Vein endothelial cell (primary cell): ENCODE results near the gene MAK. TPM values are rescaled to one million over a fixed set of nuclear protein-coding genes. Genes with fewer than 3 reads are reported as not detected.

Source experiments
- small RNA-seq: library from RNA; depleted of rRNA; stranded (forward); fragments of <200 nt; gene quantifications from one replicate; pipeline ENCODE3, GENCODE V24; 2012
- total RNA-seq: library from RNA; depleted of rRNA; stranded (reverse); fragments of >200 nt; gene quantifications from 2 replicates; pipeline ENCODE4 v1.2.3, GENCODE V29; 2012

The MAK gene, protein sequence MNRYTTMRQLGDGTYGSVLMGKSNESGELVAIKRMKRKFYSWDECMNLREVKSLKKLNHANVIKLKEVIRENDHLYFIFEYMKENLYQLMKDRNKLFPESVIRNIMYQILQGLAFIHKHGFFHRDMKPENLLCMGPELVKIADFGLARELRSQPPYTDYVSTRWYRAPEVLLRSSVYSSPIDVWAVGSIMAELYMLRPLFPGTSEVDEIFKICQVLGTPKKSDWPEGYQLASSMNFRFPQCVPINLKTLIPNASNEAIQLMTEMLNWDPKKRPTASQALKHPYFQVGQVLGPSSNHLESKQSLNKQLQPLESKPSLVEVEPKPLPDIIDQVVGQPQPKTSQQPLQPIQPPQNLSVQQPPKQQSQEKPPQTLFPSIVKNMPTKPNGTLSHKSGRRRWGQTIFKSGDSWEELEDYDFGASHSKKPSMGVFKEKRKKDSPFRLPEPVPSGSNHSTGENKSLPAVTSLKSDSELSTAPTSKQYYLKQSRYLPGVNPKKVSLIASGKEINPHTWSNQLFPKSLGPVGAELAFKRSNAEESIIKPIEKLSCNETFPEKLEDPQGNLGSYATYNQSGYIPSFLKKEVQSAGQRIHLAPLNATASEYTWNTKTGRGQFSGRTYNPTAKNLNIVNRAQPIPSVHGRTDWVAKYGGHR
- total RNA-seq = under 0.01 TPM in 2 replicates

DNA sequence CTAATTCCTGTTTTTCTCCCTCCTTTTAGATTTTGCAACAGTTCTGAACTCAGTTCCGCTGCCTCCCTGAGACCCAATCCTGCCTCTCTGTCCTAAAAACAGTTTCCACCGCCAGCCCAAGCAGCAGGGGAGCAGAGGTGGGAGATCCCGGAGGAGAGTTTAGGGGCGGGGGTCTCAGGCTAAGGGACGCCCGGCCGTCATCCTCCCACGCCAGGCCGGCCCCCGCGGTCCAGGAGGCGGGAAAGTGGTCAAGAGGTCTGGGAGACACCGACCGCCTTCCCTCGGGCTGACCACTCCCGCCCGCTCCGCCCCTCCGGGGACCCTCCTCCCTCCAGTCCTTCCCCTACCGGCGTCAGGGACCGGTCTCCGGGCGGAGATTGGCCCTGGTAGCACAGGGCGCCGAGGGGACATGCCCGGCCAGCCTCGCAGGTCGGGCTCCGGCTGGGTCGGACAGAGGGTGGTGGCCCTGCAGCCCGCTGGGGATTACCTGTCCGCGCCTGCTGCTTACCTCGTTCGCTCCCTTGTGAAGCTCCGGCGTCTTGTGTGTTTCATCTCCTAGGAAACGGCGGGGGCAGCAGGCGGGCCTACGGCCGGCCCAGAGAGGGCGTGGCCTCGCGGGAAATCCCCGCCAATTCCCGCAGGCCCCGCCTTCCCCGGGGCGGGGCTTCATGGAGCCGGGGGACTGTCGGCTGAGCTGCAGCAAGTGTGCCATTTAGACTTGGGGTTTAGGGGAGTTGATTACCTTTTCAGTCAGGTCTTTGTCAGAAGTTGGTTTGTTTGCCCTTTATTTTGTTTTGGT, at the start of gene MAK:
TSS of gene MAK (minus strand) at position 545 of the 799 bp plus-strand sequence. CDS start 7,891 bp downstream, outside the sequence.

DNA sequence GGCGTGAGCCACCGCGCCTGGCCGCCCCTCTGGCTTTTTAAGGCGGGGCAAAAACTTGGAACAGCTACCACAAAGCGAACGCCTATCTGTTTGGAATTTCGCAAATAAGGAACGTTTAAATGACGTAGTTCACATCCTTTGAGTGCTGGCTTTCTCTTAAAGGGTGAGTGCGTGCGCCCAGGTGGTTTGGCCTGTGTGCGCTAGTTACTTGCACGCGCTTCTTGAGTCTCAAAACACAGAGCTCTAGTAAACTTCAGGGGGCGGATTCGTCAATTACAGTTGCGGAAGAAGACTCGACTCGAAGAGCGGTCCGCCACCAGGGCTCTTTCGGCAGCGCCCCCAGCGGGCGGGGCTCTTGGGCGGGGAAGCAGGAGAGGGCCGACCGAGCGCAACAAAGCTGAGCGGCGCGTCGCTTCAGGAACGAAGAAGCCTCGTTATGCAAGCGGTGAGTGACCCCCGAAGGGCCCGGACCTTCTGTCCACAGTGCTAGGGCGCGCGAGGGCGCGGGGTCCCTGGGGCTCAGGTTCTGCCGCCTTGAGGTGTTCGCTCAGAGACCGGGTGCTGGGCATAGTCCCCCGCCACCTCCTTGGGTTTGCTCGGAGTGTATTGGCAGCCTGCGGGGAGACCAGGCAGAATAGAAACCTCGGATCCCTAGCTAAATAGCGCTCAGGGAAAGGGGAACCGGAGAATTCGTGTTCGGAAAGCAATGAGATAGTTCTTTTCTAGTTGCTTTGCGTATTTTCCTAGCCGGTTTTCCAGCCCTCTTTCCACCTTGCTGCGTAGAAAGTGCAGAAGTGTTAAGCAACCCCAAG, 48.6 kb upstream of the MAK start, which contains the start of gene SYCP2L:
TSS of gene SYCP2L (plus strand) at position 362 of the 812 bp plus-strand sequence. CDS start at position 437, 75 bp downstream.

DNA sequence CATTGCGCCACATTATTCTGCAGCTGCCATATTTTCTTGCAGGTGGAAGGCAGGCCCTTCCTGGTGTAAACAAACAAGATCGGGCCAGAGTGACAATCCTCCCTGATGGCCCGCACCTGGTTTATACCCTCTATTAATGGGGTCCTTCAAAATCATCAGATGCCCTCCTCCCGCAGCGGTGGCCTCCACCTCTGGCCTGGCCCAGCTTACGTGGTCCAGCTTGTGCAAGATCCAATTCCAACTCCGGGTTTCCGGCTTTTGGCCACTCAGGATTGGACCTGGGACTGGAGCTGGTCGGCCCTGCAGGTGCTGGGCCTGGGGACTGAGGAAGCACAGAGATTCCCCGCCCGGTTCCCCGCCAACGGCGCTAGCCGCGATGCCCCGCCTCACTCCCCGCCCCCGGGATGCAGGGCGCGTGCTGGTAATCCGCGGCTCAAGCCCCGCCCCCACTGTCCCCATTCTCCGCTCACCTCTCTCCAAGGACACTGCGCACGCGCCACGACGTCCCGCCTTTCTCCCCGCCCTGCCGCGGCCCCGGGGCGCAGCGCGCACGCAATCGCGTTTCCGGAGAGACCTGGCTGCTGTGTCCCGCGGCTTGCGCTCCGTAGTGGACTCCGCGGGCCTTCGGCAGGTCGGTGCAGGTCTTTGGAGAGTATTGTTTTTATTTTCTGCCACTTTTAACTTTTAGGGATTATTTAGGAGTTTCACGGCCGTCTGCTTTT, 90.9 kb downstream of the MAK start, which contains the start of gene TMEM14B:
TSS of gene TMEM14B (plus strand) at position 555 of the 722 bp plus-strand sequence. CDS start 1,441 bp downstream, outside the sequence.

DNA sequence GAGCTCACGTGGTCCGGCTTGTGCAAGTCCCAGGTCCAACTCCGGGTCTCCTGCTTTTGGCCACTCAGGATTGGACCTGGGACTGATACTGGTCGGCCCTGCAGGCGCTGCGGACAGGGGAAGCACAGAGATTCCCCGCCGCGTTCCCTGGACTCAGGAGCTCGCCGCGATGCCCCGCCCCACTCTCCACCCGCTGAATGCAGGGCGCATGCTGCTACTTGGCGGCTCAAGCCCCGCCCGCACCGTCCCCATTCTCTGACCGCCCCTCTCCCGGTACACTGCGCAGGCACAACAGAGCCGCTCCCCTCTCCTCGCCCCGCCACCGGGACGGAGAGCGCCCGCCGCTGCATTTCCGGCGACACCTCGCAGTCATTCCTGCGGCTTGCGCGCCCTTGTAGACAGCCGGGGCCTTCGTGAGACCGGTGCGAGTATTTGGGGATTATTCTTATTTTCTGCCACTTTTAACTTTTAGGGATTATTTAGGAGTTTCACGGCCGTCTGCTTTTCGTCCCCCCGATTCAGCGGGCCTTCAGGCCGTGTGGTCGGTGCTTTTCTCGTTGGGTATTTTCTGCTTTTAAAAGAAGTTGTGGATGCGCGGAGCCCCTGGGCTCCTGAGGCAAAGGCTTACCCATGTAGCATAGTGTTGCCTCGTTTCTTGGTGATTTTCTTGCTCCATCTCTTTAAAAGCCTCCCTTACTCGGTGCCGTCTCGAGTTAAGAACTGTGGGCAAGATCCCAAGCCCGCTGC, 115.3 kb downstream of the MAK start, which contains the start of gene TMEM14C:
TSS of gene TMEM14C (plus strand) at position 251 of the 747 bp plus-strand sequence. CDS start 1,544 bp downstream, outside the sequence.

Small RNA genes lying within 50 kb of the gene (small RNA-seq; reads per million reads assigned to genes)
- not detected for gene RNA5SP203

Other genes with a start within 250 kb of the MAK start
- not detected in 2 replicates for gene C6orf52, start 143.9 kb downstream of the MAK start, total RNA-seq
- gene PAK1IP1, start 143.6 kb downstream of the MAK start, total RNA-seq = 20.3 and 22.0 TPM in 2 replicates
- gene TMEM14C, start 115.5 kb downstream of the MAK start, total RNA-seq = 87.8 and 103 TPM in 2 replicates
- 56.1 and 65.7 TPM in 2 replicates for gene TMEM14B, start 90.7 kb downstream of the MAK start, total RNA-seq
- gene GCM2, start 43.5 kb upstream of the MAK start, total RNA-seq = not detected in 2 replicates
- gene SYCP2L, start 48.5 kb upstream of the MAK start, total RNA-seq = not detected in 2 replicates
- not detected in 2 replicates for gene ELOVL2, start 205.8 kb upstream of the MAK start, total RNA-seq